ENCODE data around the gene MEIS3. TPM values are rescaled to one million over a fixed set of nuclear protein-coding genes. Genes with fewer than 3 reads are reported as not detected.

Gene MEIS3
- total and polyA plus RNA-seq, 9 of the 15 experiments (the other 6 are each of a cell fraction or from before 2014, with no cell fraction given) = 0.06 to 0.80 (median 0.25) TPM; not detected in 1

DNA sequence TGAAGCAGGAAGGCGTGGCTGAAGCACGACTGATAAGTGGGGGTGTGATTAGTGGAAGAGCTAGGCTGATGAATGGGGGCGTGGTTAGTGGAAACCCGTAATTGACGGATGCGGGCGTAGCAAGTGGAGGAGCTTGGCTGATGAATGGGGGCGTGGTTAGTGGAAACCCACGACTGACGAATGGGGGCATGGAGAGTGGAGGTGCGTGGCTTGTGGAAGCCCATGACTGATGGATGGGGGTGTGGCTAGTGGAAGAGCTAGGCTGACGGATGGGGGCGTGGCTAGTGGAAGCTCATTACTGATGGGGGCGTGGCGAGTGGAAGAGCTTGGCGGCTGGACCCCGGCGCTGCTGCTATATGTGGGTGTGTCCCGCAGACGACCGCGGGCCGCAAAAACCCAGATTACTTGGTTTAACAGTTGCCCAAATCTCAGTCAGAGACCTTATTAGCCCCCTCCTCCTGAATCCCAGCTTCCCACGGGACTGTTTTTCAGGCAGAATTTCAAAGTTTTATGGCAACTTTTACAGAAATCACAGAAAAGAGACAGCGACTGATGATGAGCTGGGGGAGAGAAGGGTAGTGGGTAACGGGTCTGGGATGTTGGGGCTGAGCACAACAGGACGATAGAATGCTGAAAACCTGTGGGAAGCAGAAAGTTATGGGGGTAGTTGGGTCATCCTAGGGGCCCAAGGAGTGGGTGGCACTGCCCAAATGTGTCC is 9.0 kb upstream of the MEIS3 start:
- Histone ChIP-seq H3K79me2 (ENCODE audit: control insufficient read depth, insufficient read depth, low read length) (no peaks in the 10 kb centered on the region), H3K27me3 (ENCODE audit: control insufficient read depth in 2 of 2, insufficient read depth in 2 of 2, low read length in 2 of 2) (peaks cover 8 to 13% of the 10 kb centered on the region in 2 experiments; a peak in 4 of 5 replicates), H3K4me3 (peak overlapping the region; percentile 1; the same call in 1 of the 2 replicates), H3K9ac (ENCODE audit: insufficient read depth in 1 of 2, low read depth in 2 of 2, low read length in 2 of 2) (no peak overlapping the region), H3K4me1 (replicated peaks in 1 of 2; ENCODE audit: control insufficient read depth in 2 of 2, insufficient read depth in 2 of 2, low read length in 2 of 2) (peaks cover 11 to 38% of the 10 kb centered on the region in 2 experiments; a peak in 3 of 5 replicates), H3K9me1 (ENCODE audit: control insufficient read depth, insufficient read depth, low read length) (no peaks in the 10 kb centered on the region), H3K27ac (ENCODE audit: extremely low read depth, low read depth, low read length) (no peak overlapping the region; the same call in 2 of the 3 replicates), H3K4me2 (ENCODE audit: insufficient read depth, low read length) (peak overlapping the region; percentile 67), H3K9me3 (replicated peaks; ENCODE audit: control insufficient read depth, insufficient read depth, low read depth, low read length) (no peaks in the 10 kb centered on the region), H4K20me1 (replicated peaks; ENCODE audit: control insufficient read depth, insufficient read depth, low read length) (peaks cover 7% of the 10 kb centered on the region; the same call in 1 of the 2 replicates), H3K36me3 (ENCODE audit: control insufficient read depth, insufficient read depth, low read length) (no peaks in the 10 kb centered on the region), H2AFZ (ENCODE audit: low read depth, low read length) (peak overlapping the region; percentile 9)
- intact Hi-C loops (cut with micrococcal nuclease) = loop anchor here (1.0 to 5.0 kb wide), 2 partner anchors 132 to 146 kb away; no protein-coding TSS in a partner anchor
- no TSS peak for BruUV-seq (replicated peaks)
- WGBS (ENCODE audit: insufficient coverage, low coverage, missing lambda C conversion rate) = under 1% methylated on average over 27 of the region's 27 CpGs
- ChIA-PET POLR2A (interaction anchor here (0.5 to 1.7 kb wide), 10 partner anchors 9 to 444 kb away, joined by 3 to 5 read pairs (median 3); partner anchors contain the start of gene DHX34), CTCF (ENCODE audit: low intra/inter-chr PET ratio) (interaction anchor here (1.0 kb wide), 1 partner anchor 132 kb away, joined by 4 read pairs; no protein-coding TSS in a partner anchor)
- peak; percentile 96 for ATAC-seq
- peak; percentile 99 for FAIRE-seq
- peak; percentile 96 to 98 (median 96) for DNase-seq (ENCODE audit: extremely low read depth in 1 of 4, low spot score in 3 of 4)
- in situ Hi-C loops (cut with MboI) = no loop called here
- no peak for TF ChIP-seq CBFA2T2 (conservative IDR thresholded peaks at IDR 0.05)
- TF ChIP-seq RBM25 (IDR thresholded peaks at IDR 0.05; ENCODE audit: low read depth, low read length, severe bottlenecking) = no peak
- 0 out of 2 replicates have a peak, but pooled peaks have one; percentile 4 for TF ChIP-seq TEAD4 (IDR thresholded peaks at IDR 0.05; ENCODE audit: low read length)
- no peak for TF ChIP-seq TEAD4 (CRISPR knock-in tag; IDR thresholded peaks at IDR 0.05; ENCODE audit: borderline replicate concordance)
- TF ChIP-seq, protein P1, sequence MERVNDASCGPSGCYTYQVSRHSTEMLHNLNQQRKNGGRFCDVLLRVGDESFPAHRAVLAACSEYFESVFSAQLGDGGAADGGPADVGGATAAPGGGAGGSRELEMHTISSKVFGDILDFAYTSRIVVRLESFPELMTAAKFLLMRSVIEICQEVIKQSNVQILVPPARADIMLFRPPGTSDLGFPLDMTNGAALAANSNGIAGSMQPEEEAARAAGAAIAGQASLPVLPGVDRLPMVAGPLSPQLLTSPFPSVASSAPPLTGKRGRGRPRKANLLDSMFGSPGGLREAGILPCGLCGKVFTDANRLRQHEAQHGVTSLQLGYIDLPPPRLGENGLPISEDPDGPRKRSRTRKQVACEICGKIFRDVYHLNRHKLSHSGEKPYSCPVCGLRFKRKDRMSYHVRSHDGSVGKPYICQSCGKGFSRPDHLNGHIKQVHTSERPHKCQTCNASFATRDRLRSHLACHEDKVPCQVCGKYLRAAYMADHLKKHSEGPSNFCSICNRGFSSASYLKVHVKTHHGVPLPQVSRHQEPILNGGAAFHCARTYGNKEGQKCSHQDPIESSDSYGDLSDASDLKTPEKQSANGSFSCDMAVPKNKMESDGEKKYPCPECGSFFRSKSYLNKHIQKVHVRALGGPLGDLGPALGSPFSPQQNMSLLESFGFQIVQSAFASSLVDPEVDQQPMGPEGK (CRISPR knock-in tag; IDR thresholded peaks at IDR 0.05; ENCODE audit: borderline replicate concordance) = no peak
- TF ChIP-seq, protein P2, sequence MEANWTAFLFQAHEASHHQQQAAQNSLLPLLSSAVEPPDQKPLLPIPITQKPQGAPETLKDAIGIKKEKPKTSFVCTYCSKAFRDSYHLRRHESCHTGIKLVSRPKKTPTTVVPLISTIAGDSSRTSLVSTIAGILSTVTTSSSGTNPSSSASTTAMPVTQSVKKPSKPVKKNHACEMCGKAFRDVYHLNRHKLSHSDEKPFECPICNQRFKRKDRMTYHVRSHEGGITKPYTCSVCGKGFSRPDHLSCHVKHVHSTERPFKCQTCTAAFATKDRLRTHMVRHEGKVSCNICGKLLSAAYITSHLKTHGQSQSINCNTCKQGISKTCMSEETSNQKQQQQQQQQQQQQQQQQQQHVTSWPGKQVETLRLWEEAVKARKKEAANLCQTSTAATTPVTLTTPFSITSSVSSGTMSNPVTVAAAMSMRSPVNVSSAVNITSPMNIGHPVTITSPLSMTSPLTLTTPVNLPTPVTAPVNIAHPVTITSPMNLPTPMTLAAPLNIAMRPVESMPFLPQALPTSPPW (CRISPR knock-in tag; IDR thresholded peaks at IDR 0.05) = 0 out of 2 replicates have a peak, but pooled peaks have one; percentile 33
- TF ChIP-seq LCOR (CRISPR knock-in tag; IDR thresholded peaks at IDR 0.05) = no peak
- 0 out of 2 replicates have a peak, but pooled peaks have one; percentile 30 for TF ChIP-seq FOXK1 (CRISPR knock-in tag; IDR thresholded peaks at IDR 0.05; ENCODE audit: borderline replicate concordance)
- TF ChIP-seq, protein P3, sequence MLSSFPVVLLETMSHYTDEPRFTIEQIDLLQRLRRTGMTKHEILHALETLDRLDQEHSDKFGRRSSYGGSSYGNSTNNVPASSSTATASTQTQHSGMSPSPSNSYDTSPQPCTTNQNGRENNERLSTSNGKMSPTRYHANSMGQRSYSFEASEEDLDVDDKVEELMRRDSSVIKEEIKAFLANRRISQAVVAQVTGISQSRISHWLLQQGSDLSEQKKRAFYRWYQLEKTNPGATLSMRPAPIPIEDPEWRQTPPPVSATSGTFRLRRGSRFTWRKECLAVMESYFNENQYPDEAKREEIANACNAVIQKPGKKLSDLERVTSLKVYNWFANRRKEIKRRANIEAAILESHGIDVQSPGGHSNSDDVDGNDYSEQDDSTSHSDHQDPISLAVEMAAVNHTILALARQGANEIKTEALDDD (IDR thresholded peaks at IDR 0.05) = peak; percentile 42; the same call in 1 of the 2 replicates
- TF ChIP-seq XRCC5 (IDR thresholded peaks at IDR 0.05; ENCODE audit: low read depth, low read length) = peak; percentile 15; the same call in 1 of the 2 replicates
- no peak for TF ChIP-seq ZC3H8 (IDR thresholded peaks at IDR 0.05)
- TF ChIP-seq HMG20B (CRISPR knock-in tag; IDR thresholded peaks at IDR 0.05) = no peak
- TF ChIP-seq TGIF2 (CRISPR knock-in tag; IDR thresholded peaks at IDR 0.05) = no peak
- TF ChIP-seq MEF2D (tag; conservative IDR thresholded peaks at IDR 0.05; ENCODE audit: low read depth) = no peak
- TF ChIP-seq, protein P4, sequence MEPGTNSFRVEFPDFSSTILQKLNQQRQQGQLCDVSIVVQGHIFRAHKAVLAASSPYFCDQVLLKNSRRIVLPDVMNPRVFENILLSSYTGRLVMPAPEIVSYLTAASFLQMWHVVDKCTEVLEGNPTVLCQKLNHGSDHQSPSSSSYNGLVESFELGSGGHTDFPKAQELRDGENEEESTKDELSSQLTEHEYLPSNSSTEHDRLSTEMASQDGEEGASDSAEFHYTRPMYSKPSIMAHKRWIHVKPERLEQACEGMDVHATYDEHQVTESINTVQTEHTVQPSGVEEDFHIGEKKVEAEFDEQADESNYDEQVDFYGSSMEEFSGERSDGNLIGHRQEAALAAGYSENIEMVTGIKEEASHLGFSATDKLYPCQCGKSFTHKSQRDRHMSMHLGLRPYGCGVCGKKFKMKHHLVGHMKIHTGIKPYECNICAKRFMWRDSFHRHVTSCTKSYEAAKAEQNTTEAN (CRISPR knock-in tag; IDR thresholded peaks at IDR 0.05) = no peak
- TF ChIP-seq SMAD2 (IDR thresholded peaks at IDR 0.05; ENCODE audit: low read depth, low read length) = no peak
